ENCODE measurements around the gene ANKRD9.
"Not testable (repeated sequence)": the region's sequence is repeated elsewhere in the genome, so short reads cannot be mapped to it uniquely, and the experiment has no call there.

Gene ANKRD9

DNA sequence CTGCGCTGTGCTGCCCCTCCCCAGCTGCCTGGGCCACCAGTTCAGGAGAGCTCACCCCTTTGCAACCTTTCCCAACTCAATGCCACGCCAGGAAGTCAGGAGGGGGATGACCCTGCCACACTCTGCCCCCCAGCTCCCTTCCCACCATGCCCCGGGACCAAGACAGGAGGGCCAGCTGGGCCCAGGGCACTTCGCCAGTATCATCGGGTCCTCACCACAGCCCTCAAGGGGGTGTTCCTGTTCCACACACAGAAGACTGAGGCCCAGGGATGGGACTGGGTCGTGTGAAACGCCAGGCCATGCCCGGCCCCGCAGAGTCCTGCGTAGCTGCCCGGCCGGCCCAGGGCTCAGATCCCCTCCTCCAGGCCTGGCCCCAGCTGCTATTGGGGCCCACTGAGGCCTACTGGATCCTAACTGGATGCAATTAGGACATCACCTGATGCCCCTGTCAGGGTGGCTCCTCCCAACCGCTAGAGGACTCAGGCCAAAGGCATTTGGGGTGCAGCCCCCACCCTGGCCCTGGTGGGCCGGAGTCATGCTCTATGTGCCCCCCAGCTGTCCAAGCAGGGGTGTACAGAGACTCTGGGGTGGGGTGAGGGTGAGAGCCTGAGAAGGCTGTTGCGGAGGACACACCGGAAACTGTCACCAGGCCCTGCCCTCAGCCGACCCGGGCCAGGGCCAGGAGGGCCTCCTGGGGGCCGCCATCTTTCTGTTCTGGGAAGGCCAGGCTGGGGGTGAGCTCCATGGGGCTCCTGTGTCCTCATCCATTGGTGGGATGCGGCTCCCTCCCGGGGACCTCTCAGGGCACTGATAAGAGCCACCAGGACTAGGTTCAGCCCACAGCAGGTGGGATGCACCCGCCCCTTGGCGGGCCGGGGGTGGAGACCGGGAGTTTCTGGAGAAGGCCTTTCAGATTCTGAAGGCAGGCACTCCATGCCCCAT lies 29.3 kb upstream of the ANKRD9 start:
- no peak for DNase-seq (ENCODE audit: low read depth, low spot score)

DNA sequence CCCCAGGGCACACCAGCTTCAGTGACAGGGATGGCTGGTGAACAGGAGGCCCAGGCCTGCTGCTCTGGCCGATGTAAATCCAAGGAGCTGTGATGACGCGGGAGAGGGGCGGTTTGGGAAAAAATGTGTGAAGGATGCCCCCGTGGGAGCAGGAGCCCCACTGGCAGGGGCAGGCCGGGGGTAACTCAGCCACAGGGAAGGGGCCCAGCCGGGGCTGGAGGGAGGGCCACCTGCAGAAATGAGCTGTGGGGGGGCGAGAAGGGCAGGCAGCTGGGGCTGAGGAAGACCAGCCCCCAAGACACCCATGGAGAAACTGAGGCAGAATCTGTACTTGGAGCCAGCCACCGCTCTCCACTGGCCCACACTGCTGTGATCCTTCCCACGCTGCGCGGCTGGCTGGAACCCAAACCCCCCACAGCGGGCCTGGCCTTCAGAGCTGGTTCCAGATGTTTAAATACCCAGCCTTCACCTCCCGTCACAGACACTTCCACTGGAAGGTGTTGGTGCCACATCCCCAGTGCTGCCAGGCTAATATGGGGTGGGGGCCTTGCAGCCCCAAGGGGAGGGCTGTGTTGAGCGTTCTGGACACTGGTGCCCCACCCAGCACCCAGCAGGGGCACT lies 28.5 kb upstream of the ANKRD9 start:
- DNase-seq (ENCODE audit: low read depth, low spot score), result no peak

- no peak for DNase-seq (ENCODE audit: low read depth, low spot score)
These were observed 22.7 kb upstream of the ANKRD9 start for GRCh38 chr14:102532204-102532658.

- DNase-seq (ENCODE audit: low read depth, low spot score), result no peak
These were observed 21.4 kb upstream of the ANKRD9 start for GRCh38 chr14:102530828-102531478.

DNA sequence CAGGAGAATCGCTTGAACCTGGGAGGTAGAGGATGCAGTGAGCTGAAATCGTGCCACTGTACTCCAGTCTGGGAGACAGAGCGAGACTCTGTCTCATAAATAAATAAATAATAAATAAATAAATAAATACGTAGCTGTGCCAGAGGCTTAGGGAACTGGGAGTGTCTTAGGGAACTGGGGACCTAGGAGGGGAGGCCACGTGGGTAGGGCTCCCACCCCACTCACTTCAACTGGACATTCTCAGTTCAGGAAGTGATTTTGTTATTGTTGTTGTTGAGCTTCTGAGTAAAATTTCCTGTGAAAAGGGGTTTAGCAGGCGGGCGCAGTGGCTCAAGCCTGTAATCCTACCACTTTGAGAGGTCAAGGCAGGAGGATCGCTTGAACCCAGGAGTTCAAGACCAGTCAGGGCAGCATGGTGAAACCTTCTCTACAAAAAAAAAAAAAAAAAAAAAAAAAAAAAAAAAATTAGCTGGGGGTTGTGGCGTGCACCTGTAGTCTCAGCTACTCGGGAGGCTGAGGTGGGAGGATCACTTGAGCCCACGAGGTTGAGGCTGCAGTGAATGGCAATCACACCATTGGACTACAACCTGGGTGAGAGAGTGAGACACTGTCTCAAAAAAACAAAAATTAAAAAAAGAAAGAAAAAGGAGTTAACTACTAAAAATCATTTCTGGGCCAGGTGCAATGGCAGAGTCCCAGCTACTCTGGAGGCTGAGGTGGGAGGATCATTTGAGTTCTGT lies 19.0 kb upstream of the ANKRD9 start:
- no peak for DNase-seq (ENCODE audit: low read depth, low spot score)

- no peak for DNase-seq (ENCODE audit: low read depth, low spot score)
These were observed 16.4 kb upstream of the ANKRD9 start for GRCh38 chr14:102525929-102526497.

DNA sequence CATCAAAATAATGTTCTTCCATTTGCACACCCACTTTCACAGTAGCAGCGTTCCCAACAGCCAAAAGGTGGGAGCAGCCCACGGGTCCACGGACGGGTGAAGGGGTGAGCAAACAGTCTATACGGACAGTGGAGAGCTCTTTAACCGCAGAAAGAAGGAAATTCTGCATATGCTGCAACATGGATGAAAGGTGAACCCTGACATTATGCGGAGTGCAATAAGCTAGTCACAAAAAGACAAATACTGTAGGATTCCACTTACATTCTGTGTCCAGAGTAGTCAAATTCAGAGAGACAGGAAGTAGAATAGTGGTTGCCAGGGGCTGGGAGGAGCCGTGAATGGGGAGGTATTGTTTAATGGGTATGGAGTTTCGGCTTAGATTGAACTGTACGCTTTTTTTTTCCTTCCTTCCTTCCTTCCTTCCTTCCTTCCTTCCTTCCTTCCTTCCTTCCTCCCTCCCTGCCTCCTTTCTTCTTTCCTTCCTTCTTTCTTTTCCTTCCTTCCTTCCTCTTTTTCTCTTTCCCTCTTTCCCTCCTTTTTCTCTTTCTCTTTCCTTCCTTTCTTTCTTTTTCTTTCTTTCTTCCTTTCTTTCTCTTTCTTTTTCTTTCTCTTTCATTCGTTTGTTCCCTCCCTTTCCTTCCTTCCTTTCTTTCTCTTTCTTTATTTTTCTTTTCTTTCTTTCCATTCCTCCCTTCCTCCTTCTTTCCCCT lies 15.8 kb upstream of the ANKRD9 start:
- DNase-seq (ENCODE audit: low read depth, low spot score), result no peak

- DNase-seq (ENCODE audit: low read depth, low spot score), result peak; percentile 100
These were observed 15.1 kb upstream of the ANKRD9 start for GRCh38 chr14:102524451-102525218.

DNA sequence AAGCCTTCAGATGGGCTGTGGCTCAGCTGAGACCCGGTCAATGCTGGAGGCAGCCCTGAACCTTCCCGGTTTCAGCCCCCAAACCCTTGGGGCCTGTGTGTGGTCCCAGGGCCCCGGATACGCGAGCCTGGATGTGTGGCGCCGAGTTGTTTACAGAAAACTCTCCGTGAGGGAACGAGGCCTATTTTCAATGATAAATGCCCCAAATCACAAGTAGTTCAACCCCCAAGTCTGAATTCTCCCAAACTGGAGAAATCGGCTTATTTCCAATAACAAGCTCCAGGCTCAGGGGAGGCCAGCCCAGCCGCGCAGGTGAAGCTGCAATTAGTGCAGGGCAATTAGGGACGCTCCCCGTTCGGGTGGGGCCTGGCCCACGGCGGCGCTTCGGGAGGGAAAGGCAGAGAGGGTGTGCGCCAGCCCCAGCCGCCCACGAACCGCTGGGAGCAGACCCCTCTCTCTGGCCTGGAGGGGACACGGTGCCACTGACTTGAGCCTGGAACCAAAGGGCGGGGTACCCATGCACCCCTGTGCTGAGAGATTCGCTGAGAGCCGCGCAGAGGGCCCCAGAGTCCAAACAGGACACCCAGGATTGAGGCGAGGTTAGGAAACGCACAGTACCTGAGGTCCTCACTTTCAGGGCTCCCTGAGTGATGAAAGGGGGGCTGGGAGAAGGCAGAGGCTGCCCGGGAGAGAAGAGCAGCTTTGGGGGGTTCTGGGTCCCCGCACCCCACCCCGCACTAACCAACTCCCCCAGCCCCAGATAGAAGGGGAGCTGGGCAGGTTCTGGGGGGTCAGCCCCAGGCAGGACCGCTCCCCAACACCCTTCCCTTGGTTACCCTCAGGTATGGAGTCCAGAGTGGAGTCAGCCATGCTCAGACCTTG lies 14.2 kb upstream of the ANKRD9 start:
- DNase-seq (ENCODE audit: low read depth, low spot score), result peak; percentile 57

GRCh38 chr14:102523200-102523568 lies 13.6 kb upstream of the ANKRD9 start:
- no peak for DNase-seq (ENCODE audit: low read depth, low spot score)

DNA sequence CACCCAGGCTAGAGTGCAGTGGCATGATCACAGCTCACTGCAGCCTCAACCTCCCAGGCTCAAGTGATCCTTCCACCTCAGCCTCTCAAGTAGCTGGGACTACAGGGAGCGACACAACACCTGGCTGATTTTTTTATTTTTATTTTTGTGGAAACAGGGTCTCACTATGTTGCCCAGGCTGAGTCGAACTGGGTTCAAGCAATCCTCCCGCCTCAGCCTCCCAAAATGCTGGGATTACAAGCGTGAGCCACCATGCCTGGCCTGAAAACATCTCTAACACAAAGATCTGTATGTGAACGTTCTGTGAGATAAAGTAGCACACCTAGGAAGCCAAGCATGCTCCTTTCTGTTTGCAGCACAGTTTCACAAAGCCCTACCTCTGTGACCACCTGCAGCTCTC lies 10.1 kb upstream of the ANKRD9 start:
- DNase-seq (ENCODE audit: low read depth, low spot score), result not testable (repeated sequence)

DNA sequence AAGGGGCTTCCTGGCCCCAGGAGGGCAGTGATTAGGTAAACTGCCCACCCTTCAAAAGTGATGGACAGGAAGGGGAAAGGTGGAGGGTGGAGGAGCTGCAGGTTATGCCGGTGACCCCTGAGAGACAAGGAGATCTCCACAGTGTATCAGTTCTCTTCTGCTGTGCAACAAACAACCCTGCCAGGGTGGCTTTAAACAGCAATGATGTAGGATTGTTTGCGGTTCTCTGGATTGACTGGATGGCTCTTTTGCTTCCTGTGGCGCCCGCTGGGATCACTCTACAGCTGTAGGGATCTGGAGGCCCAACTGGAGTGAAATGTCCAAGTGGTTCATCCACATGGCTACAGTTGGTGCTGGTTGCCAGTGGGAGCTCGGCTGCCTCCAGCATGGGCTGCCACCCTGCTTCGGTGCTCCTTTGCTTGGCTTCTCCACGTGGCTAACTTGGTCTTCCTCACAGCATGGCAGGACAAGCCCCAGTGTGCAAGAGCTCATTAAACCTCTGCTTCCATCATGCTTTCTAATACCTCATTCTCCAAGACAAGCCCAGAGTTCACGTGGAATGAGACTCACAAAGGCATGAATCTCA lies 8.6 kb upstream of the ANKRD9 start:
- no peak for DNase-seq (ENCODE audit: low read depth, low spot score)

DNA sequence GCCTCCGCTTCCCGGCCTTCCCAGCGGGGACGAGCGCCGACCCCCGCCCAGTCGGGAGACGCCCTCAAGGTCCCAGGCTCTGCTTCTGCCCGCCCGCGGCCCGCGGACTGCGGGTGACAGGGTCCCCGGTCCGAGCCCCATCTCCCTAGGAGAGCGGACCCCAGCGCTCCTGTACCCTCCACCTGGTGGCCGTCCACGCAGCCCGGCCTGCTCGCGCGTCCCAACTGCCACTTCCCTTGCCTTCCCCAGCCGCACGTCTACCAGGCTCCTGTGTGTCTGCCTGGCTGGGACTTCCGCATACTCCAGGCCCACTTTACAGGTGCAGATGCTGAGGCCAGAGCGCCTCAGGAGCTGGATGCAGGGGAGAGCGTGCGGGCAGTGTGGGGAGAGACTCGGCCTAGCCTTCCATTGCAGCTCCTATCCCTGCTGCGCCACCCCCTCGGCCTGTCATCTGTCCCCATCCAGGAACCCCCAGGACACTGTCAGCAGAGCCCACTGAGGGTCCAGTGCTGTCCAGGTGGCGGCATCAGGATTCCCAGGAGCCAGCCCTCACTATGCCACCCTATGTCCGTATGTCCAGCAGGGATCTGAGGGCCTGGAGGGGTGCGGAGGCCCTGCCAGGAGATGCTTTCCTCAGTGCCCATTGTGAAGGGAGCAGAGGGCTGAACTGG lies 8.0 kb upstream of the ANKRD9 start:
- DNase-seq (ENCODE audit: low read depth, low spot score), result peak; percentile 51

DNA sequence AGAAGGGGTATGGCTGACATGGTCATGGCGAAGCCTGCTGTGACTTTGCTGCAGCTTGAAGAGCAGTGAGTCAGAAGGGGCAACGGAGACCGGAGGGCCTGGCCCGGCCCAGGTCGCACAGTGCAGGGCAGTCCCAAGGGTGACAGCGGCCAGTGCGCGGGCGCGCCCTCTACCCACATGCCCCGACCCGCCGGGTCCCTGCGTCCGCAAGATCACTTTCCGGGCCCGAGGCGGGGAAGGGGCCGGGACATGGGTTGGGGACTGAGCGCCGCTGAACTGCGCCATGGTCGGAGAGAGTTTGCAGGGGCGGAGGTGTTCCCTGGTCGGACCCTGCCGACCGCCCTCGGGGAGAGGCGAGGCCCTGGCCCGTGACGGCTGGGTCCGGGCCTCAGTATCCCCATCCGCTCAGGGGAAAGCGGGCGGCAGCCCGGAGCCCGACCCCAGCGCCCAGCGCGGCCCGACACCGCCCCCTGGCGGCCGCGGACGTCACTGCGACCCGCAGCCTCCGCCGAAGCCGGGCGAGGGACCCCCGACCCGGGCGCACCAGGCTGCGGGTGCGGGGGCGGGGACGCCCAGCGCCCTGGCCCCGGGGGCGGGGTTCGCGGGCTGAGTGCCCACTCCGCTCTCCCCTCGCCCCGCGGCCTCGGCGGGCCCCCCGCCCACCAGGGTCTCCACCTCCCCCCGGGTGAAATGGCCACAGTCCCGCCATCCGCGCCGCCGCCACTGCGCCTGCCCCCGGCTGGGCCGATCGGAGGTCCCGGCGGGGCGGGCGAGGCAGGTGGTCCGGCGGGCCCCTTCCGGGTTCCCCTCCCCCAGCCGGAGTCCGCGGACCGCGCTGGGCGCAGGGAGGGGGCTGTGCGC lies 7.2 kb upstream of the ANKRD9 start:
- DNase-seq (ENCODE audit: low read depth, low spot score), result peak; percentile 79

DNA sequence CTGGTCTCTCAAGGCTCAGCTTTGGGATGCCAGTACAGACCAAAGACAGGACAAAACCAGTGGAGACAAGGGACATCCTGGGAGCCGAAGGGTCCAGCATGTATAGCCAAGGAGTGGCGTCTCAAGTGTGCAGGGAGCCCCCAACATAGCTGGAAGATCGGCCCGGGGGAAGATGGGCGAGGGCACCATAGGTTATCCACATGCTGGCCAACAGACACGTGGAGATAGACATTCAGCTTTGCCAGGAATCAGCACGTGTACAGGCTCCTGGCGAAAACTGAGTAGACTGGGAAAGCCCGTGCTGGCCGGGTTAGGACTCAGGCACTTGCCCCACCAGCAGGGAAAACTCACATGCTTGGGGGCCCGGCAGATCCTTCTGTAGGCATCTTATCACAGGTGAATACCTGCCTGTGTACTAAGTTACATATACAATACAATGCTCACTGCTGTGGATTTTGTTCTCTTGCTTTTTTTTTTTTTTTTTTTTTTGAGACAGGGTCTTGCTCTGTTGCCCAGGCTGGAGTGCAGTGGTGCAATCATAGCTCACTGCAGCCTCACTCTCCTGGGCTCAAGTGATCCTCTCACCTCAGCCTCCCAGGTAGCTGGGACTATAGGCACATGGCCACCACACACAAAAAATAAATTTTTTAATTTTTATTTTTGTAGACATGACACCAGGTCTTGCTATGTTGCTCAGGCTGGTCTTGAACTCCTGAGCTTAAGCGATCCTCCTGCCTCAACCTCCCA lies 5.6 kb upstream of the ANKRD9 start:
- DNase-seq (ENCODE audit: low read depth, low spot score), result no peak

Data from ELF-1 (cell line).